ENCODE results near the gene C2. TPM values are rescaled to one million over a fixed set of nuclear protein-coding genes. Genes with fewer than 3 reads are reported as not detected.

The C2 gene
- polyA plus RNA-seq, 1 experiment, result 1.2 TPM

GRCh38 chr6:31966506-31966905 lies 39.0 kb downstream of the C2 start:
- no peak for TF ChIP-seq CTCF (IDR thresholded peaks at IDR 0.05; ENCODE audit: insufficient read depth, low read depth, low read length)
- no peaks in the 10 kb centered on the region for H3K27me3 ChIP-seq (ENCODE audit: control insufficient read depth, insufficient read depth, low read length)
- ChIA-PET POLR2A (no interaction called here), CTCF (no interaction called here)
- peaks cover 52% of the 10 kb centered on the region for H3K36me3 ChIP-seq (ENCODE audit: control insufficient read depth, insufficient read depth, low read length)
- H3K4me3 ChIP-seq (ENCODE audit: low read depth, low read length), result no peak overlapping the region
- DNase-seq (ENCODE audit: low read depth), result no peak

- POLR2A ChIA-PET, result no interaction called here
- no peak for TF ChIP-seq CTCF (IDR thresholded peaks at IDR 0.05; ENCODE audit: insufficient read depth, low read depth, low read length)
Measured at GRCh38 chr6:31966997-31967925, 39.7 kb downstream of the C2 start.

GRCh38 chr6:31967926-31968320 lies 40.4 kb downstream of the C2 start:
- CTCF ChIA-PET, result interaction anchor here (0.6 to 3.9 kb wide), 3 partner anchors 16 to 151 kb away, joined by 3 to 17 read pairs (median 5); no protein-coding TSS in a partner anchor

More at GRCh38 chr6:31966997-31967925, 39.7 kb downstream of the C2 start:
- Histone ChIP-seq H3K27me3 (ENCODE audit: control insufficient read depth, insufficient read depth, low read length) (no peaks in the 10 kb centered on the region), H3K36me3 (ENCODE audit: control insufficient read depth, insufficient read depth, low read length) (peaks cover 46% of the 10 kb centered on the region), H3K4me3 (ENCODE audit: low read depth, low read length) (no peak overlapping the region)
- no peak for DNase-seq (ENCODE audit: low read depth)
- CTCF ChIA-PET, result interaction anchor here (0.6 to 3.9 kb wide), 2 partner anchors 15 to 33 kb away, joined by 3 to 17 read pairs; no protein-coding TSS in a partner anchor

GRCh38 chr6:31968326-31968725 lies 40.8 kb downstream of the C2 start:
- POLR2A ChIA-PET, result no interaction called here

More at GRCh38 chr6:31967926-31968320, 40.4 kb downstream of the C2 start:
- POLR2A ChIA-PET, result no interaction called here
- Histone ChIP-seq H3K27me3 (ENCODE audit: control insufficient read depth, insufficient read depth, low read length) (no peaks in the 10 kb centered on the region), H3K36me3 (ENCODE audit: control insufficient read depth, insufficient read depth, low read length) (peaks cover 39% of the 10 kb centered on the region), H3K4me3 (ENCODE audit: low read depth, low read length) (no peak overlapping the region)
- TF ChIP-seq CTCF (IDR thresholded peaks at IDR 0.05; ENCODE audit: insufficient read depth, low read depth, low read length), result no peak
- no peak for DNase-seq (ENCODE audit: low read depth)

More at GRCh38 chr6:31968326-31968725, 40.8 kb downstream of the C2 start:
- CTCF ChIA-PET, result interaction anchor here (1.1 to 3.9 kb wide), 2 partner anchors 17 to 150 kb away, joined by 5 to 17 read pairs; no protein-coding TSS in a partner anchor
- peaks cover 38% of the 10 kb centered on the region for H3K36me3 ChIP-seq (ENCODE audit: control insufficient read depth, insufficient read depth, low read length)
- H3K27me3 ChIP-seq (ENCODE audit: control insufficient read depth, insufficient read depth, low read length), result no peaks in the 10 kb centered on the region
- no peak for TF ChIP-seq CTCF (IDR thresholded peaks at IDR 0.05; ENCODE audit: insufficient read depth, low read depth, low read length)
- no peak for DNase-seq (ENCODE audit: low read depth)
- no peak overlapping the region for H3K4me3 ChIP-seq (ENCODE audit: low read depth, low read length)
